HG03521 (cell line): ENCODE results near the gene KCNJ9.

Experiments used
- ATAC-seq: cut with Tn5 transposase; IDR thresholded peaks from one replicate; pipeline ENCODE4 v1.9.1; 2021; ENCODE audit warnings: mild to moderate bottlenecking, moderate library complexity; ENCODE audit not compliant: unreplicated experiment

Gene KCNJ9

DNA sequence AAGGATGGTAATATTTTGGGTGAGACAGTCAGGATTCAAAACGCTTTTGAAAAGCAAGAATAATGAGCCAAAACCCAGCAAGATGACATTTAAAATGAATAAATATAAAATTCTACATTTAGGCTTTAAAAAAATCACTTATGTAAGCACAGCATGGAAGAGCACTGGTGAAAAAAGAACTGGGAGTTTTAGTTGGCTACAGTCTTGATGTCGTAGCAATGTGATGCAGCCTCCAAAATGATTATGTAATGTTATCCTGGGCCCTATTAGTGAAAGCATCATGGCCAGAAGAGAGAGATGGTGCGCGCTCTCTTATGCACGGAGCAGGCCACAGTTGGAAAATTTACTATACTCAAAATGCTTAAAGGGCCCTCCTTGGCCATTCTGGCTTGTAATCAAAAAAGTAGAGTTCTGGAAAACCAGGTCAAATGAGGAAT lies 5.1 kb downstream of the KCNJ9 start:
- no peak for ATAC-seq

GRCh38 chr1:160087118-160087662 lies 5.9 kb downstream of the KCNJ9 start:
- ATAC-seq: no peak

DNA sequence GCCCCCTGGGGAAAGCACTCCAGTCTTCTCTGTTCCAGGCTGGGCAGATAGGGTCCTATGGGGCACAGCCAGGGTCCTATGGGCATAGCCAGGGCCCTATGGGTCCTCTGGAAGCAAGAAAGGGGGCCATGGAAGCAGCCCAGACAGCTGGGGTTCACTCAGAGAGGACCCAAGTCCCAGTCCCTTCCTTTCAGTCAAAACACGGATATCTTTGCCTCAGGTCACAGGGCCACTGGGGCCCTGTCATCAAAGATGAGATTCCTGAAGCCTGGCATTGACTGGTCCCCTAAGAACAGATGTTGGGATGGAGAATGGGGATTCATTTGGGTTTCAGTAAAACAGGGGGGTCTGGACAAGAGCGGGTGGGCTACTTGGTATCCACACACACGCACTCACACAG lies 8.5 kb downstream of the KCNJ9 start:
- no peak for ATAC-seq

GRCh38 chr1:160090760-160091159 lies 9.4 kb downstream of the KCNJ9 start:
- ATAC-seq: no peak

GRCh38 chr1:160091666-160092223 lies 10.4 kb downstream of the KCNJ9 start:
- ATAC-seq: no peak

DNA sequence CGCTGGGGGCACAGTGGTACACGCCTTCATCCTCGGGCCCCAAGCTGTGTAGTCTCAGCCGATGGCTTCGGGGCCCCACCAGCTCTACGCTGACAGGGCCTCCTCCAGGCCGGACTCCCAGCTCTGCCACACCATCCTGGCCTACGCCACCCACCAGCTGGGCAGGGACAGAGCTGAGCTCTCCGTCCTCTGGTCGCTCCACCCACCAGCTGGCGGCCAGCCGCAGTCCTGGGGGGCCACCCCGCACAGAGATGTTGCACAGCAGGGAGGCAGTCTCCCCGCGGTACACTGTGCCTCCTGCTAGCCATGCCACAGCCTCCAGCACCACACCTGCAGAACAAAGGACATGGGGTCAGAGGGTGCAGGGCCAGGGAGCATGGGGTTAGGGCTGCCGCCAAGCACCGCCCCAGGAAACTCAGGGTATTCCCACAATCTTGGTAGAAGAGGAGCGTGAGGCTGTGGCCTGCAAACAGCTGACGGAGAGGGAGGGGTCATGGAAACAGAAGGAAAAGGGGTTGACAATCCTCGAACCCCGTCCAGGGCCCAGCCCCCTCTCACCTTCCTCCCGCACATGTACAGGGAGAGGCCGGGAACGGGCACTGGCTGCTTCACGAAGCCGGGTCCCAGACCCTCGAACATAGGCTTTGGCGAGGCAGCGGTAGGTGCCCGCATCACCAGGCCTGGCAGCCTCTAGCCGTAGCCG lies 11.2 kb downstream of the KCNJ9 start:
- no peak for ATAC-seq

- ATAC-seq: no peak
Observed at GRCh38 chr1:160093069-160093395, 11.7 kb downstream of the KCNJ9 start.

GRCh38 chr1:160093624-160094290 lies 12.4 kb downstream of the KCNJ9 start:
- ATAC-seq: no peak

- ATAC-seq: no peak
Observed at GRCh38 chr1:160094291-160094625, 12.9 kb downstream of the KCNJ9 start.

- ATAC-seq: no peak
Observed at GRCh38 chr1:160094806-160095205, 13.5 kb downstream of the KCNJ9 start.

GRCh38 chr1:160095382-160096105 lies 14.2 kb downstream of the KCNJ9 start:
- no peak for ATAC-seq

- no peak for ATAC-seq
Observed at GRCh38 chr1:160096274-160097116, 15.2 kb downstream of the KCNJ9 start.

DNA sequence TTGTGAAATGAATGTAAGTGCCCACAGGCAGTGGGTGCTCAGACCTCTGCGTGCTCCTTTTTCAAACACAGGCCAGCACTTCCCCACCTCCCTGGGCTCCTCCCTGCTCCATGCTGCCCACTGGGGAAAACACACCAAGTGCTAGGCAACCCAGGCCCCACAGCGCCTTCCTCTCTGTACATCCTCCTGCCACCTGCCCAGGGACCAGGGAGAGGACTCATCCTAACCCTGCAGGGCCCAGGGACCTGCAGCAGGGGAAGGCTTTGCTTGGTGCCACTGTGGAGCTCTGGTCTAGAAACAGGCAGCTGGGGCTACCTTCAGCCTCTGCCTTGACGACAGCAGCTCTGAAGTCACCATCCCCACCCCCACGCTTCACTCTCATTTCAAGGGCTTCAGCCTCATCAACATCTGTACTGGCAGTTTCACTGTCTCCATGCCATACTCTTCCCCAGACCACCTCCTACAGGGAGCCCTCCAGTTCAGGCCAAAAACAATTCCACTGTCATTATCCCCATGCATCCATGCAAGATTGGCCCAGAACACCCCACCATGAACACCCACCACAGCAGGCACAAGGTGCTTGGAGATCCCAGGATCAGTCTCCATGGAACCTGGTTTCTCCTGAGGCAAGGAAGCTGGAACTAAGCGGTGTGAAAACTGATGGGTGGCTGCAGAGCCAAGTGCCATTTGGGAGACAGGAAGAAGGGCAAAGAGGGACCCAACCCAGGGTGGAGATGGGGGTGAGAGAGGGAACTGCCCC lies 16.0 kb downstream of the KCNJ9 start:
- ATAC-seq: no peak

- ATAC-seq: peak; percentile 54
Observed at GRCh38 chr1:160097911-160098851, 16.8 kb downstream of the KCNJ9 start, which contains the start of gene IGSF8. Gene IGSF8 (minus strand): TSS chr1:160098619. CDS start chr1:160098472, 147 bp downstream.

GRCh38 chr1:160098852-160099561 lies 17.7 kb downstream of the KCNJ9 start:
- peak; percentile 83 for ATAC-seq

DNA sequence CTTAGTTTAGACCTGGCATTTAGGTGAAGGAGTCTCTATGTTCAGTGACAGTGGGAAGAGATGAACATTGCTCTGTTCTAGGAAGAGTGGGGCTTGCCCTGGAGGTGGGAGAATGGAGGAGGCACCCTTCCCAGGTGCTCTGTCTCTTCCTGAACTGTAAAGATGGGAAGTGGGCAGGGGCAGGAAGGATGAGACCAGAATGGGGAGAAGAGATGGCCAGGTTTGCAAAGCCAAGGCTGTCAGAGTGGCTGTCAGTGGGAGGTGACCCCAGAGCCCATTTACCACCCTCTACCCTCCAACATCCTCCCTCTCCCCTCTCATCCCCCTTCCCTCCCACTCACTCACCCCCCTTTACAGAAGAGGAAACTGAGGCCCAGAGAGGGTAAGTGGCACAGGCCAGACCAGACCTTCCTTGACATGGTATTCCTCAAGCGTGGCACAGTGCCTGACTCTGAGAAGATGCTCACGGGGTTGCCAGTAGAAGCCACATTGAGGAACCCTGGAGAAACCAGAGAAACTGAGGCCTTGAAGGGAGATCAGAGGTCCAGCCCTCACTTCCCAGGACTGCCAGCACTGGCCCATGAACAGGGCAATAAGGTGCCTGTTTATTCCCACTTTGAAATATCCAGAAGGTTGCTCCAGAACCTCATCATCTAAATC lies 18.5 kb downstream of the KCNJ9 start:
- no peak for ATAC-seq

DNA sequence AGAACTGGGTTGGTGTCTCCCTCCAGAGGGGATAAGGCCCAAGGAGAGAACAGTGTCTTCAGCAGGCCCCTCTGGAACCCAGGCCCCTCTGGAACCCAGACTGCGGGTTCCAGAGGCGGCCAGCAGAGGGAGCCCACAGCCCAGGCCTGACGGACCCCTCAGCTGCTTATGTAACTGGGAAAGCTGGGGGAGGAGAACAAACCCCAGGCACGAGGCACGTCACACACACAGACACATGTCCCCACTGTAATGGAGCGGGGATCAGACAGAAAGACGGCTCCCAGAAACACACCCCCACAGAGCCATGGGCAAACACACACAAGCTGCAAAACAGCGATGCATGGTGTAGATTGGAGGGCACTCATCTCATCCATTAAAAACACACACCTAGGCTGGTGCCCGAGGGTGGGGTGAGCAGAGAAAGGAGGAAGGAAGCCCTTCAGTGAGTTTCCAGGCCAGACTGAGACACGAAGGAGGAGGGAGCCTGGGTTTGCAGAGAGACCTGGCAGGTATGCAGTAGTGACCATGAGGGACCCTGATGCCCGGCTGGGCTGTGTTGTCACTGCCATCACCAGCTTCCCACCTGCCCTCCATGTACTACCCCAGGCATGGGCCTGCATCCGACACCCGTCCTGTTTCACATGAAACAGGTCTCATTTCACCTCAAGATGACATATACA lies 19.8 kb downstream of the KCNJ9 start:
- no peak for ATAC-seq
